Endothelial cell of umbilical vein (primary cell): ENCODE results near the gene CCDC34. TPM values are rescaled to one million over a fixed set of nuclear protein-coding genes. Genes with fewer than 3 reads are reported as not detected.

Source experiments
- BruUV-seq: library from RNA; stranded (reverse); fragments of 400-500 nt; replicated peaks from 2 replicates; lab custom pipeline; 2021; lab: Mats Ljungman, UMichigan
- CTCF ChIA-PET: fragments of 300-600, 350-600 bp; sonication (Branson Sonifier 250); formaldehyde crosslinking; loops from one replicate; lab custom pipeline; 2021; ENCODE audit warnings: antibody characterized with exemption, inconsistent platforms; lab: Charles Lee
- POLR2A ChIA-PET: fragments of 300-600, 350-600 bp; sonication (Branson Sonifier 250); formaldehyde crosslinking; loops from one replicate; lab custom pipeline; 2021; ENCODE audit warnings: antibody characterized with exemption, inconsistent platforms; lab: Charles Lee
- DNase-seq: peaks from one replicate; pipeline ENCODE4 v3.0.0-alpha.2; 2011; ENCODE audit warnings: low read depth, low spot score
- FAIRE-seq: peaks from 2 replicates; lab custom pipeline; 2011; peaks lifted over from hg19 to GRCh38; lab: Jason Lieb, UNC
- H2AFZ ChIP-seq: 2 replicates; pipeline ENCODE4 v1.6.0; 2012; ENCODE audit warnings: low read depth, low read length, control low read depth, inconsistent platforms
- H3K27ac ChIP-seq: 2 replicates; pipeline ENCODE4 v1.5.1; 2011; ENCODE audit warnings: low read depth, mild to moderate bottlenecking, control low read depth, low read length, moderate library complexity; ENCODE audit not compliant: insufficient read depth
- H3K27me3 ChIP-seq, 2 experiments: 2 replicates each; pipeline versions ENCODE4 v1.6.0 to v1.6.1; 2011; ENCODE audit warnings: low read length in 2 of 2, mixed read lengths in 1 of 2; ENCODE audit not compliant: control insufficient read depth in 2 of 2, insufficient read depth in 2 of 2
- H3K36me3 ChIP-seq, 2 experiments: 2 replicates in 1 of 2; 3 replicates in 1 of 2; pipeline ENCODE4 v1.5.1; 2011; ENCODE audit warnings: low read length in 2 of 2, mild to moderate bottlenecking in 1 of 2, moderate library complexity in 1 of 2; ENCODE audit not compliant: control insufficient read depth in 2 of 2, insufficient read depth in 2 of 2; ENCODE audit errors: extremely low read depth in 1 of 2
- H3K4me1 ChIP-seq: 3 replicates; pipeline ENCODE4 v1.5.1; 2011; ENCODE audit warnings: mild to moderate bottlenecking, low read length; ENCODE audit not compliant: control insufficient read depth, insufficient read depth; ENCODE audit errors: extremely low read depth
- H3K4me2 ChIP-seq: 2 replicates; pipeline ENCODE4 v1.6.1; 2011; ENCODE audit warnings: low read length, control low read depth, mixed read lengths; ENCODE audit not compliant: insufficient read depth
- H3K4me3 ChIP-seq, 3 experiments: fragments of 200-600 bp in 1 of 3; sonication (generic), shearing (Covaris generic) in 1 of 3; replicated peaks in 1 of 3; 2 replicates each; pipeline ENCODE4 v1.5.1; 2011 to 2016; ENCODE audit warnings: control low read depth in 3 of 3, low read length in 3 of 3, mild to moderate bottlenecking in 2 of 3, inconsistent platforms in 1 of 3, low read depth in 1 of 3, moderate library complexity in 1 of 3; ENCODE audit not compliant: insufficient read depth in 1 of 3
- H3K79me2 ChIP-seq: 2 replicates; pipeline ENCODE4 v1.6.0; 2012; ENCODE audit warnings: low read length, inconsistent platforms; ENCODE audit not compliant: control insufficient read depth, insufficient read depth
- H3K9ac ChIP-seq: replicated peaks from 2 replicates; pipeline ENCODE3; 2011; ENCODE audit warnings: low read length, control low read depth; ENCODE audit not compliant: insufficient read depth; ENCODE audit errors: extremely low read depth
- H3K9me1 ChIP-seq: replicated peaks from 3 replicates; pipeline ENCODE4 v1.6.0; 2011; ENCODE audit warnings: mild to moderate bottlenecking, low read length; ENCODE audit not compliant: control insufficient read depth, insufficient read depth; ENCODE audit errors: extremely low read depth
- H3K9me3 ChIP-seq: replicated peaks from 2 replicates; pipeline ENCODE4 v1.5.1; 2012; ENCODE audit warnings: low read length, inconsistent platforms; ENCODE audit not compliant: control insufficient read depth, insufficient read depth
- H4K20me1 ChIP-seq: replicated peaks from 2 replicates; pipeline ENCODE3; 2011; ENCODE audit warnings: mild to moderate bottlenecking, low read length; ENCODE audit not compliant: control insufficient read depth, insufficient read depth; ENCODE audit errors: extremely low read depth
- EZH2 ChIP-seq: IDR thresholded peaks from 2 replicates; pipeline ENCODE4 v1.6.1; 2012; ENCODE audit warnings: borderline replicate concordance, low read depth, mild to moderate bottlenecking, moderate library complexity, low read length, inconsistent platforms; ENCODE audit not compliant: severe bottlenecking
- FOS ChIP-seq: IDR thresholded peaks from 2 replicates; pipeline ENCODE4 v1.6.1; 2011; ENCODE audit warnings: mild to moderate bottlenecking, low read length, moderate library complexity, borderline replicate concordance; ENCODE audit not compliant: insufficient read depth
- GATA2 ChIP-seq: IDR thresholded peaks from 2 replicates; pipeline ENCODE4 v1.7.0; 2011; ENCODE audit warnings: low read depth, mild to moderate bottlenecking, moderate library complexity, mixed read lengths, low read length; ENCODE audit not compliant: insufficient read length, insufficient read depth
- MYC ChIP-seq: IDR thresholded peaks from one replicate; pipeline ENCODE4 v1.6.1; 2011; ENCODE audit warnings: mild to moderate bottlenecking, low read depth, low read length
- POLR2A ChIP-seq: IDR thresholded peaks from 2 replicates; pipeline ENCODE4 v1.6.1; 2012; ENCODE audit warnings: low read depth, mild to moderate bottlenecking, control low read depth, low read length
- POLR2AphosphoS5 ChIP-seq: IDR thresholded peaks from 2 replicates; pipeline ENCODE4 v1.6.1; 2012; ENCODE audit warnings: low read depth, mild to moderate bottlenecking, control low read depth, low read length, moderate library complexity; ENCODE audit not compliant: insufficient read depth
- dilution Hi-C: fragments of 300-500 bp; cut with MboI; formaldehyde crosslinking; loops from one replicate; pipeline ENCODE4 v1.15.0; 2019; ENCODE audit warnings: low sequenced_read_pairs; ENCODE audit not compliant: extremely low pct_ligation_motif_present
- intact Hi-C: fragments of 100-400 bp; cut with micrococcal nuclease; formaldehyde crosslinking; loops from one replicate; pipeline ENCODE4 v1.10.0; 2022
- polyA plus RNA-seq, 4 experiments: library from polyadenylated mRNA; depleted of rRNA in 3 of 4; stranded (reverse) in 3 of 4; unstranded in 1 of 4; fragments of >200 nt; gene quantifications; 2 replicates each; pipeline versions ENCODE4 v1.2.1 to v1.2.3, GENCODE V29; 2011 to 2012; ENCODE audit warnings: missing spikeins in 1 of 4
- total RNA-seq: library from RNA; stranded (reverse); gene quantifications from 2 replicates; pipeline ENCODE4 v1.2.3, GENCODE V29; 2021
- TF ChIP-seq, protein P1 (sequence below): IDR thresholded peaks from 2 replicates; pipeline ENCODE4 v1.6.1; 2011; ENCODE audit not compliant: insufficient read depth, insufficient read length
- TF ChIP-seq, protein P2 (sequence below), 2 donors: IDR thresholded peaks; 1 replicate in 1 of 2; 2 replicates in 1 of 2; pipeline ENCODE4 v1.5.1; 2011; ENCODE audit warnings: low read length in 2 of 2, mild to moderate bottlenecking in 2 of 2, moderate library complexity in 2 of 2, control low read depth in 1 of 2, inconsistent platforms in 1 of 2, low read depth in 1 of 2; ENCODE audit not compliant: insufficient read depth in 1 of 2; ENCODE audit errors: extremely low read depth in 1 of 2

CCDC34 gene
- total and polyA plus RNA-seq, 2 donors (not counting 3 experiments of a cell fraction or from before 2014, with no cell fraction given), result 2.3 to 11.4 TPM

DNA sequence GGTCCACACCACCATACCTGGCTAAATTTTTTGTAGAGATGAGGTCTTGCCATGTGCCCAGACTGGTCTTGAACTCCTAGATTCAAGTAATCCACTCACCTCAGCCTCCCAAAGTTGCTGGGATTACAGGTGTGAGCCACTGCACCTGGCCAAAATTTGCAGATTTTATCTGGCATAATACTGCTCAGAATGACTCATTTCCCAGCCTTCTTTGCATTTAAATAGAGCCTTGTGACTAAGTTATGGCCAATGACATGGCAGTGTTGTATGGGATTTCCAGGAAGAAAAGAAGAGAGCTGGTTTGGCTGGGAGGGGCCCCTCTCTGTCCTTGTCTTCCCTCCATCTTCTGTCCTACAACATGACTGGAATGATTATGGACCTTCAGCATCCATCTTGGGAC, 55.8 kb downstream of the CCDC34 start:
- dilution Hi-C loops, result no loop called here
- CTCF ChIA-PET, result interaction anchor here (1.7 kb wide), 1 partner anchor 178 kb away, joined by 7 read pairs; no protein-coding TSS in a partner anchor

More for the DNA sequence above, 55.8 kb downstream of the CCDC34 start:
- intact Hi-C loops, result no loop called here
- BruUV-seq, result no TSS peak
- Histone ChIP-seq H3K4me3 (no peak overlapping the region), H3K79me2 (no peaks in the 10 kb centered on the region), H3K27me3 (peaks cover 0 to 3% of the 10 kb centered on the region in 2 experiments), H3K9ac (no peak overlapping the region), H2AFZ (no peak overlapping the region), H3K9me3 (no peaks in the 10 kb centered on the region), H3K4me1 (no peaks in the 10 kb centered on the region), H4K20me1 (no peaks in the 10 kb centered on the region), H3K36me3 (no peaks in the 10 kb centered on the region), H3K27ac (no peak overlapping the region), H3K9me1 (no peaks in the 10 kb centered on the region), H3K4me2 (no peak overlapping the region)
- FAIRE-seq (no peak), DNase-seq (no peak)
- TF ChIP-seq, protein P1, sequence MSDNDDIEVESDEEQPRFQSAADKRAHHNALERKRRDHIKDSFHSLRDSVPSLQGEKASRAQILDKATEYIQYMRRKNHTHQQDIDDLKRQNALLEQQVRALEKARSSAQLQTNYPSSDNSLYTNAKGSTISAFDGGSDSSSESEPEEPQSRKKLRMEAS, result no peak
- TF ChIP-seq FOS, result no peak
- no peak for TF ChIP-seq MYC
- no peak for TF ChIP-seq EZH2
- TF ChIP-seq POLR2A, result no peak
- TF ChIP-seq GATA2, result no peak
- TF ChIP-seq, protein P2, sequence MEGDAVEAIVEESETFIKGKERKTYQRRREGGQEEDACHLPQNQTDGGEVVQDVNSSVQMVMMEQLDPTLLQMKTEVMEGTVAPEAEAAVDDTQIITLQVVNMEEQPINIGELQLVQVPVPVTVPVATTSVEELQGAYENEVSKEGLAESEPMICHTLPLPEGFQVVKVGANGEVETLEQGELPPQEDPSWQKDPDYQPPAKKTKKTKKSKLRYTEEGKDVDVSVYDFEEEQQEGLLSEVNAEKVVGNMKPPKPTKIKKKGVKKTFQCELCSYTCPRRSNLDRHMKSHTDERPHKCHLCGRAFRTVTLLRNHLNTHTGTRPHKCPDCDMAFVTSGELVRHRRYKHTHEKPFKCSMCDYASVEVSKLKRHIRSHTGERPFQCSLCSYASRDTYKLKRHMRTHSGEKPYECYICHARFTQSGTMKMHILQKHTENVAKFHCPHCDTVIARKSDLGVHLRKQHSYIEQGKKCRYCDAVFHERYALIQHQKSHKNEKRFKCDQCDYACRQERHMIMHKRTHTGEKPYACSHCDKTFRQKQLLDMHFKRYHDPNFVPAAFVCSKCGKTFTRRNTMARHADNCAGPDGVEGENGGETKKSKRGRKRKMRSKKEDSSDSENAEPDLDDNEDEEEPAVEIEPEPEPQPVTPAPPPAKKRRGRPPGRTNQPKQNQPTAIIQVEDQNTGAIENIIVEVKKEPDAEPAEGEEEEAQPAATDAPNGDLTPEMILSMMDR (IDR thresholded peaks at IDR 0.05; ENCODE audit: extremely low read depth in 1 of 2, insufficient read depth in 1 of 2, low read depth in 1 of 2, low read length in 2 of 2), result no peak
- TF ChIP-seq POLR2AphosphoS5, result no peak
- POLR2A ChIA-PET, result no interaction called here
